GM19468 (cell line): Measurements from ENCODE around the gene SIGLEC12.

Experiments
- ATAC-seq: cut with Tn5 transposase; IDR thresholded peaks from one replicate; pipeline ENCODE4 v1.9.1; 2021; ENCODE audit warnings: mild to moderate bottlenecking, moderate library complexity, moderate number of reproducible peaks; ENCODE audit not compliant: unreplicated experiment; ENCODE audit errors: extremely low read depth

Gene SIGLEC12

GRCh38 chr19:51501594-51502263, at the start of gene SIGLEC12:
TSS of gene SIGLEC12 (minus strand) at chr19:51501800. CDS start at chr19:51501733, 67 bp downstream.
- no peak for ATAC-seq

- no peak for ATAC-seq
Observed at GRCh38 chr19:51550848-51551672, 49.5 kb upstream of the SIGLEC12 start.

- ATAC-seq = no peak
Observed at GRCh38 chr19:51549533-51550324, 48.1 kb upstream of the SIGLEC12 start.

GRCh38 chr19:51548891-51549305, 47.3 kb upstream of the SIGLEC12 start:
- ATAC-seq = no peak

- ATAC-seq = no peak
Observed at GRCh38 chr19:51548213-51548651, 46.6 kb upstream of the SIGLEC12 start.

GRCh38 chr19:51547397-51548212, 46.0 kb upstream of the SIGLEC12 start:
- ATAC-seq = no peak

GRCh38 chr19:51546650-51547396, 45.2 kb upstream of the SIGLEC12 start:
- ATAC-seq = no peak

GRCh38 chr19:51546107-51546649, 44.6 kb upstream of the SIGLEC12 start:
- no peak for ATAC-seq

GRCh38 chr19:51544038-51544437, 42.4 kb upstream of the SIGLEC12 start:
- no peak for ATAC-seq

GRCh38 chr19:51542699-51543098, 41.1 kb upstream of the SIGLEC12 start:
- ATAC-seq = no peak

GRCh38 chr19:51541458-51542357, 40.1 kb upstream of the SIGLEC12 start:
- no peak for ATAC-seq

- ATAC-seq = no peak
Observed at GRCh38 chr19:51539821-51540366, 38.3 kb upstream of the SIGLEC12 start.

GRCh38 chr19:51535535-51535934, 33.9 kb upstream of the SIGLEC12 start:
- ATAC-seq = no peak

GRCh38 chr19:51531349-51532315, 30.0 kb upstream of the SIGLEC12 start, which contains the start of gene SIGLEC6:
TSS of gene SIGLEC6 (minus strand) at chr19:51531670. CDS start at chr19:51531648, 22 bp downstream.
- peak; percentile 85 for ATAC-seq

- ATAC-seq = no peak
Observed at GRCh38 chr19:51530616-51531015, 29.0 kb upstream of the SIGLEC12 start.

GRCh38 chr19:51529301-51529700, 27.7 kb upstream of the SIGLEC12 start:
- no peak for ATAC-seq
